PC-3 (cell line): Measurements from ENCODE around the gene RNF26. TPM values are rescaled to one million over a fixed set of nuclear protein-coding genes. Genes with fewer than 3 reads are reported as not detected.

Source experiments
- ATAC-seq: fragments of 200-7000 bp; cut with Tn5 transposase; 2 replicates; pipeline ENCODE4 v1.9.1; 2020; ENCODE audit warnings: mild to moderate bottlenecking, moderate library complexity
- BruUV-seq: library from RNA; stranded (reverse); fragments of 400-500 nt; replicated peaks from 2 replicates; lab custom pipeline; 2021; lab: Mats Ljungman, UMichigan
- CTCF ChIA-PET: fragments of 300-600 bp; sonication (Branson Sonifier 250); formaldehyde crosslinking; loops from one replicate; lab custom pipeline; 2022; ENCODE audit warnings: antibody characterized with exemption; lab: Charles Lee
- POLR2A ChIA-PET: fragments of 300-600 bp; sonication (Branson Sonifier 250); formaldehyde crosslinking; loops from one replicate; lab custom pipeline; 2022; ENCODE audit warnings: antibody characterized with exemption; ENCODE audit not compliant: unreplicated experiment; lab: Charles Lee
- DNase-seq: peaks from one replicate; pipeline ENCODE4 v3.0.0-alpha.2; 2015
- H2AFZ ChIP-seq: fragments of 300-600 bp; sonication (generic); 2 replicates; pipeline ENCODE4 v1.6.0; 2016; ENCODE audit warnings: antibody characterized with exemption, low read length
- H3F3A ChIP-seq: fragments of 300-600 bp; sonication (generic); one replicate; pipeline ENCODE4 v1.6.0; 2017; ENCODE audit warnings: antibody characterized with exemption, low read length, control low read depth, mild to moderate bottlenecking; ENCODE audit not compliant: unreplicated experiment
- H3K27ac ChIP-seq: fragments of 300-600 bp; sonication (generic); 2 replicates; pipeline ENCODE4 v1.5.1; 2016; ENCODE audit warnings: mild to moderate bottlenecking, low read length
- H3K27me3 ChIP-seq: fragments of 300-600 bp; sonication (generic); 2 replicates; pipeline ENCODE4 v1.6.1; 2016; ENCODE audit warnings: low read length, mixed read lengths
- H3K36me3 ChIP-seq: fragments of 300-600 bp; sonication (generic); 2 replicates; pipeline ENCODE4 v1.6.1; 2016; ENCODE audit warnings: low read depth, mixed run types, low read length, mixed read lengths
- H3K4me1 ChIP-seq: fragments of 300-600 bp; sonication (generic); 2 replicates; pipeline ENCODE4 v1.5.1; 2016; ENCODE audit warnings: low read length; ENCODE audit not compliant: insufficient read depth
- H3K4me2 ChIP-seq: fragments of 300-600 bp; sonication (generic); 2 replicates; pipeline ENCODE4 v1.6.0; 2016; ENCODE audit warnings: low read length
- H3K4me3 ChIP-seq: fragments of 300-600 bp; sonication (generic); 2 replicates; pipeline ENCODE4 v1.5.1; 2016; ENCODE audit warnings: mild to moderate bottlenecking, low read length, mixed read lengths
- H3K79me2 ChIP-seq: fragments of 300-600 bp; sonication (generic); 2 replicates; pipeline ENCODE4 v1.6.1; 2017; ENCODE audit warnings: low read length, mixed read lengths
- H3K9ac ChIP-seq: fragments of 300-600 bp; sonication (generic); 2 replicates; pipeline ENCODE4 v1.6.0; 2016; ENCODE audit warnings: mild to moderate bottlenecking, low read length
- H3K9me2 ChIP-seq: fragments of 300-600 bp; sonication (generic); replicated peaks from 2 replicates; pipeline ENCODE4 v1.6.1; 2016; ENCODE audit warnings: mixed run types, low read length, mixed read lengths
- H3K9me3 ChIP-seq: fragments of 300-600 bp; sonication (generic); 2 replicates; pipeline ENCODE4 v1.6.1; 2016; ENCODE audit warnings: low read length, mixed read lengths
- H4K20me1 ChIP-seq: fragments of 300-600 bp; sonication (generic); 2 replicates; pipeline ENCODE4 v1.6.1; 2016; ENCODE audit warnings: low read length, mixed read lengths
- EZH2 ChIP-seq: fragments of 300-600 bp; sonication (generic); IDR thresholded peaks from one replicate; pipeline ENCODE4 v1.6.1; 2017; ENCODE audit warnings: antibody characterized with exemption, mild to moderate bottlenecking, low read length; ENCODE audit not compliant: unreplicated experiment
- EZH2phosphoT487 ChIP-seq: fragments of 300-600 bp; sonication (generic); IDR thresholded peaks from 2 replicates; pipeline ENCODE4 v1.6.1; 2018; ENCODE audit warnings: mild to moderate bottlenecking, antibody characterized with exemption, low read length, borderline replicate concordance
- intact Hi-C: fragments of 100-400 bp; cut with micrococcal nuclease; formaldehyde crosslinking; loops from 2 replicates; pipeline ENCODE4 v1.9.0; 2023
- total RNA-seq: library from RNA; depleted of rRNA; stranded (reverse); fragments of >200 nt; gene quantifications from 2 replicates; pipeline ENCODE4 v1.2.3, GENCODE V29; 2014
- TF ChIP-seq, protein P1 (sequence below): fragments of 300-600 bp; sonication (generic); conservative IDR thresholded peaks from 2 replicates; pipeline ENCODE4 v1.5.1; 2017; ENCODE audit warnings: antibody characterized with exemption, low read depth, mild to moderate bottlenecking, low read length

Gene RNF26
- total RNA-seq, 1 experiment from 2014 or later: 22.9 TPM

DNA sequence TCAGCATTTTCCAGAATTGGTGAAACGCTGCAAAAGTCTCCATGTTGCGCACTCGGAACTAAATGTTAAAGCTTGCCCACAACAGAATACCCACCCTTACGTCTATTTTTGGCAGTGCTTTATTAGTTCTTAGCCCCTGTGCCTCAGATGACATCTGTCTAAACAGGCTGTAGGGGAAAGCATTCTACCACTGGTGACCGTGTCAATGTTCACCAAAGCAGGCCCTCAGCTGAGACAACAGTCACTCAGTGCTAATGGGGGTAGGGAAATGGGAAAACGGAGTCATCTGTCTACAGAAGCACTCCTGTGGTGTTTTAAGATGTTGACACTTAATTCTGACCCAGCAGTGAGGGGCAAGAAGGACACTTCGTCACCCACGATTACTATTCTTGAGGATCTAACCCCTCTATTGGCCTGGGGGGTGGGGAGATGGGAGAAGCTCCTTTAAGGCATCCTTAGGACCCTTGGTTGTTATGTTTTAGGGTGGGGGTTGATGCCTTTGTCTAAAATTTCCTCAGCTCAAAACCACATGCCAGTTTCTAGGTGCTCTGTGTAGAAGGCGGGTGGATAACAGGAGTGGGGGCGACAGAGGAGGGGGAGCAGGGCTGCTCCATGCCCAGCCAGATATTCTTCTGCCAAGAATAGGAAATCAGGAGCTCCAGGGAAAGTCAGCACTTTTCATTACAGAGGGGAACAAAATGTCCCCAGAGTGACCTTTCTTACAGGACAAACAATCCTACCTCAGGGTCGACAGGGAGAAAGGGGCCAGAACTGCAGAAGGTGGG is 27.8 kb downstream of the RNF26 start:
- TF ChIP-seq, protein P1, sequence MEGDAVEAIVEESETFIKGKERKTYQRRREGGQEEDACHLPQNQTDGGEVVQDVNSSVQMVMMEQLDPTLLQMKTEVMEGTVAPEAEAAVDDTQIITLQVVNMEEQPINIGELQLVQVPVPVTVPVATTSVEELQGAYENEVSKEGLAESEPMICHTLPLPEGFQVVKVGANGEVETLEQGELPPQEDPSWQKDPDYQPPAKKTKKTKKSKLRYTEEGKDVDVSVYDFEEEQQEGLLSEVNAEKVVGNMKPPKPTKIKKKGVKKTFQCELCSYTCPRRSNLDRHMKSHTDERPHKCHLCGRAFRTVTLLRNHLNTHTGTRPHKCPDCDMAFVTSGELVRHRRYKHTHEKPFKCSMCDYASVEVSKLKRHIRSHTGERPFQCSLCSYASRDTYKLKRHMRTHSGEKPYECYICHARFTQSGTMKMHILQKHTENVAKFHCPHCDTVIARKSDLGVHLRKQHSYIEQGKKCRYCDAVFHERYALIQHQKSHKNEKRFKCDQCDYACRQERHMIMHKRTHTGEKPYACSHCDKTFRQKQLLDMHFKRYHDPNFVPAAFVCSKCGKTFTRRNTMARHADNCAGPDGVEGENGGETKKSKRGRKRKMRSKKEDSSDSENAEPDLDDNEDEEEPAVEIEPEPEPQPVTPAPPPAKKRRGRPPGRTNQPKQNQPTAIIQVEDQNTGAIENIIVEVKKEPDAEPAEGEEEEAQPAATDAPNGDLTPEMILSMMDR: no peak
- TF ChIP-seq EZH2phosphoT487 (no peak), EZH2 (no peak)
- BruUV-seq: no TSS peak
- no peaks in the 10 kb centered on the region for H3K79me2 ChIP-seq
- no peaks in the 10 kb centered on the region for H3K9me2 ChIP-seq
- H3K4me3 ChIP-seq: peak overlapping the region; percentile 35; the same call in 1 of the 2 replicates
- H4K20me1 ChIP-seq: no peaks in the 10 kb centered on the region
- ATAC-seq (no peak), DNase-seq (no peak)
- peaks cover 36% of the 10 kb centered on the region for H3K4me1 ChIP-seq
- H2AFZ ChIP-seq: no peak overlapping the region
- H3K27ac ChIP-seq: peak overlapping the region; percentile 74
- H3K9ac ChIP-seq: no peak overlapping the region
- H3K27me3 ChIP-seq: no peaks in the 10 kb centered on the region
- H3F3A ChIP-seq: peaks cover 5% of the 10 kb centered on the region
- no peaks in the 10 kb centered on the region for H3K36me3 ChIP-seq
- H3K9me3 ChIP-seq: no peaks in the 10 kb centered on the region
- ChIA-PET CTCF (interaction anchor here (0.7 to 2.5 kb wide), 5 partner anchors 12 to 260 kb away, joined by 3 to 10 read pairs (median 3); no protein-coding TSS in a partner anchor), POLR2A (no interaction called here)
- H3K4me2 ChIP-seq: peak overlapping the region; percentile 54
- intact Hi-C loops: loop anchor here (1.0 to 2.0 kb wide), 2 partner anchors 19 to 112 kb away; partner anchors contain the start of gene USP2

DNA sequence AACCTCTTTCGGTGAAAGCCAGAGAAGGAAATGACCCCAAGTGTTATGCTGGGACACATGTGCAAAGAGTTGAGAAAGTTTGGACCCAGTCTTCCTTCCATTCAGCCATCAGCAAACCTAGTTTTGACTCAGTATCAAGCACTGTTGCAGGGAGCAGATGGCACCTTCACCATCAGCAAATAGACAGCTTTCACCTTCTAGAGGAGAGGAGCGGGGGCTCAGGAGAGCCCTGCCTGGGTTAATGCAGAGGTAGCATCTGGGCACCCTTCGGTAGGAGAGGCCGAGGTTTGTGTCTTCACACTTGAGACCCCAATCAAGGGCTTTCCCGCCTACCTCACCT is 28.4 kb downstream of the RNF26 start:
- Histone ChIP-seq H3K36me3 (no peaks in the 10 kb centered on the region), H4K20me1 (no peaks in the 10 kb centered on the region), H3K9ac (no peak overlapping the region), H3K27me3 (no peaks in the 10 kb centered on the region), H3K4me2 (no peak overlapping the region), H3F3A (peaks cover 5% of the 10 kb centered on the region), H3K4me3 (no peak overlapping the region), H2AFZ (no peak overlapping the region), H3K9me2 (no peaks in the 10 kb centered on the region), H3K4me1 (peaks cover 36% of the 10 kb centered on the region), H3K79me2 (no peaks in the 10 kb centered on the region), H3K27ac (no peak overlapping the region), H3K9me3 (no peaks in the 10 kb centered on the region)
- CTCF ChIA-PET: interaction anchor here (0.7 to 1.1 kb wide), 2 partner anchors 25 to 260 kb away, joined by 3 read pairs; no protein-coding TSS in a partner anchor
- POLR2A ChIA-PET: no interaction called here
- TF ChIP-seq EZH2phosphoT487 (no peak), EZH2 (no peak)
- TF ChIP-seq, protein P1: no peak
- no TSS peak for BruUV-seq
- DNase-seq (no peak), ATAC-seq (no peak)
- intact Hi-C loops: no loop called here
